A673 (cell line): ENCODE measurements around the gene CHMP2B.

ENCODE experiments used
- CTCF ChIP-seq: fragments of 300-800, 200-600 bp; sonication (generic); conservative IDR thresholded peaks from 2 replicates; pipeline ENCODE4 v1.5.1; 2017; ENCODE audit warnings: low read depth, mild to moderate bottlenecking, antibody characterized with exemption, low read length, moderate library complexity, mixed read lengths
- EZH2 ChIP-seq: fragments of 200-600 bp; sonication (generic); IDR thresholded peaks from 2 replicates; pipeline ENCODE4 v1.6.1; 2017; ENCODE audit warnings: borderline replicate concordance, low read depth, mild to moderate bottlenecking, mixed read lengths, antibody characterized with exemption, low read length; ENCODE audit not compliant: poor library complexity, severe bottlenecking

GRCh38 chr3:87267953-87268645, 41.0 kb downstream of the CHMP2B start:
- TF ChIP-seq CTCF (no peak), EZH2 (no peak)
